Heart right ventricle (tissue), 16 donors: ENCODE results near the gene BLOC1S4. TPM values are rescaled to one million over a fixed set of nuclear protein-coding genes. Genes with fewer than 3 reads are reported as not detected.

ENCODE experiments used
- ATAC-seq, 8 donors: fragments of 200-7000 bp; cut with Tn5 transposase; one replicate each; pipeline ENCODE4 v1.9.1; 2020; ENCODE audit warnings: mild to moderate bottlenecking in 8 of 8, moderate library complexity in 8 of 8, moderate number of reproducible peaks in 1 of 8
- DNase-seq, 2 donors: peaks; one replicate each; pipeline ENCODE4 v3.0.0-alpha.2; 2020
- H3K27ac ChIP-seq, 10 donors: fragments of 200-600 bp; sonication (generic) in 2 of 10; one replicate each; pipeline versions ENCODE4 v1.5.0 to v1.8.0; 2020 to 2022; ENCODE audit warnings: mild to moderate bottlenecking in 3 of 10
- H3K27me3 ChIP-seq, 7 donors: fragments of 200-600 bp; one replicate each; pipeline ENCODE4 v1.8.0; 2021 to 2022; ENCODE audit warnings: mild to moderate bottlenecking in 2 of 7
- H3K36me3 ChIP-seq, 9 donors: fragments of 200-600 bp; sonication (generic) in 1 of 9; one replicate each; pipeline versions ENCODE4 v1.5.0 to v1.8.0; 2020 to 2022; ENCODE audit warnings: mild to moderate bottlenecking in 2 of 9
- H3K4me1 ChIP-seq, 9 donors: fragments of 200-600 bp; sonication (generic) in 1 of 9; one replicate each; pipeline versions ENCODE4 v1.5.0 to v1.8.0; 2020 to 2022; ENCODE audit warnings: mild to moderate bottlenecking in 4 of 9
- H3K4me3 ChIP-seq, 10 donors: fragments of 200-600 bp; sonication (generic) in 2 of 10; one replicate each; pipeline versions ENCODE4 v1.5.0 to v1.8.0; 2020 to 2022; ENCODE audit warnings: mild to moderate bottlenecking in 7 of 10, moderate library complexity in 2 of 10
- H3K9me3 ChIP-seq, 11 donors: fragments of 200-600 bp in 10 of 11; sonication (generic) in 2 of 11; one replicate each; pipeline versions ENCODE4 v1.5.0 to v1.8.0; 2013 to 2022; ENCODE audit warnings: mild to moderate bottlenecking in 2 of 11, control low read depth in 1 of 11, moderate library complexity in 1 of 11
- CTCF ChIP-seq, 9 donors: fragments of 200-600 bp; sonication (generic) in 2 of 9; IDR thresholded peaks; one replicate each; pipeline versions ENCODE4 v1.5.0 to v1.8.0; 2021 to 2022; ENCODE audit warnings: antibody characterized with exemption in 9 of 9, mild to moderate bottlenecking in 5 of 9, moderate library complexity in 1 of 9
- WGBS, 2 donors: extraction: QIAGEN DNeasy Blood & Tissue Kit; methylation state at CpG; one replicate each; pipeline ENCODE4 v1.1.7; 2013; ENCODE audit warnings: inconsistent platforms in 1 of 2; 5-methylcytosine and 5-hydroxymethylcytosine counted together
- intact Hi-C, 10 donors: fragments of 100-400 bp; cut with DNase I; formaldehyde crosslinking; loops; one replicate each; pipeline versions ENCODE4 v1.11.1 to v1.14.2; 2022
- polyA plus RNA-seq, 2 donors: library from polyadenylated mRNA; stranded (reverse); fragments of 200-250 nt; gene quantifications; one replicate each; pipeline ENCODE4 v1.2.3, GENCODE V29; 2013
- total RNA-seq, 10 donors: library from RNA; stranded (reverse); fragmentation: NEBNext Ultra II Directional in 3 of 10; extraction: Animal tissue kit (Norgen Biotek cat#: 25700) in 3 of 10; gene quantifications; one replicate each; pipeline versions ENCODE4 v1.2.1 to v1.2.4, GENCODE V29; 2021 to 2023
- donor health status: Arrhythmogenic right ventricular cardiomyopathy.
- donor health status: ischemic (EF 13 %, LVEDD 7.1; RV severe dilation, severe dysfunction).
- donor health status: healthy with polysubstance abuse.
- donor health status: DM: no; HTN: yes; CAD: no.
- donor health status: DM: no; HTN: no; CAD: no.
- donor health status: ischemic (EF 25% LVEDD 6.9; RV normal size, moderate dysfunction).
- donor health status: ischemic (EF 25% LVEDD 5.7; RV mildly dilated, moderate dysfunction).
- donor health status: healthy.
- donor health status: DM: yes; HTN: yes; CAD: no.
- donor health status: Ischemic cardiomyopathy.
- donor health status: ischemic (EF 35%, LVEDD 5.7; RV mildly dilated, moderate dysfunction).
- donor health status: nonischemic (EF 11% LVEDD 7.7; RV severe dilation, severe dysfunction).
- donor health status: DM: yes; HTN: yes; CAD: no.
- donor health status: PGD.
- donor health status: ischemic (EF 29% LVEDD 5.4; RV normal size, mild dysfunction).
- donor health status: nonischemic (EF 23%, LVEDD 6.1; RV moderate dilation, normal function).

The BLOC1S4 gene
- total and polyA plus RNA-seq, 12 donors = 4.4 to 10.2 (median 7.0) TPM

GRCh38 chr4:6705646-6706045 is 10.3 kb upstream of the BLOC1S4 start:
- ATAC-seq = no peak
- WGBS, 2 donors = 96% methylated on average over 2 of the region's 2 CpGs
- Histone ChIP-seq H3K27ac (no peak overlapping the region), H3K36me3 (peaks cover 0 to 55% (median 0%) of the 10 kb centered on the region in 9 donors), H3K4me3 (no peak overlapping the region), H3K9me3 (peaks cover 0 to 8% (median 0%) of the 10 kb centered on the region in 11 donors), H3K27me3 (no peaks in the 10 kb centered on the region), H3K4me1 (peaks cover 2 to 66% (median 59%) of the 10 kb centered on the region in 9 donors)
- intact Hi-C loops = loop anchor here in 3 of 10 donors (5.0 to 10.0 kb wide), 2 partner anchors 61 to 63 kb away; partner anchors contain the start of gene MRFAP1 (in 3 of the 3)
- no peak for TF ChIP-seq CTCF (IDR thresholded peaks at IDR 0.05)
- no peak for DNase-seq

GRCh38 chr4:6706173-6706572 is 9.8 kb upstream of the BLOC1S4 start:
- Histone ChIP-seq H3K27ac (no peak overlapping the region), H3K4me3 (no peak overlapping the region), H3K9me3 (peaks cover 0 to 8% (median 0%) of the 10 kb centered on the region in 11 donors), H3K36me3 (peaks cover 0 to 55% (median 0%) of the 10 kb centered on the region in 9 donors), H3K27me3 (no peaks in the 10 kb centered on the region), H3K4me1 (peaks cover 2 to 67% (median 59%) of the 10 kb centered on the region in 9 donors)
- no peak for TF ChIP-seq CTCF (IDR thresholded peaks at IDR 0.05)
- ATAC-seq = no peak
- no peak for DNase-seq
- WGBS, 2 donors = 95% methylated on average over 5 of the region's 5 CpGs
- intact Hi-C loops = loop anchor here in 3 of 10 donors (5.0 to 10.0 kb wide), 2 partner anchors 61 to 64 kb away; partner anchors contain the start of gene MRFAP1 (in 3 of the 3)

- Histone ChIP-seq H3K27ac (peak within 1 kb of the TSS; percentile 41 to 93 (median 84)), H3K4me1 (peaks cover 2 to 56% (median 48%) of the 10 kb centered on the region in 9 donors), H3K4me3 (peak within 1 kb of the TSS; percentile 32 to 93 (median 82)), H3K27me3 (no peaks in the 10 kb centered on the region), H3K36me3 (peaks cover 0 to 32% (median 0%) of the 10 kb centered on the region in 9 donors), H3K9me3 (no peaks in the 10 kb centered on the region)
- ATAC-seq (peak; percentile 80 to 97 (median 92)), DNase-seq (peak; percentile 96 to 98)
- intact Hi-C loops = loop anchor here in 9 of 10 donors (1.0 to 10.0 kb wide), 8 partner anchors 35 to 335 kb away; partner anchors contain the start of genes MRFAP1 (in 8 of the 9) and TADA2B (in 2 of the 9)
- peak in 3 of 9 donors; percentile 7 to 28 (median 10) for TF ChIP-seq CTCF (IDR thresholded peaks at IDR 0.05)
- 0 to 1% methylated on average over 72 of the region's 72 CpGs for WGBS, 2 donors
These were observed 6.5 kb upstream of the BLOC1S4 start, which contains the start of gene MRFAP1L1 for GRCh38 chr4:6709230-6710114. MRFAP1L1 (minus strand) TSS chr4:6709865; CDS start chr4:6709629, 236 bp downstream.

- ATAC-seq = peak in 6 of 8 donors; percentile 2 to 7 (median 4)
- intact Hi-C loops = loop anchor here in 8 of 10 donors (5.0 to 10.0 kb wide), 3 partner anchors 38 to 335 kb away; partner anchors contain the start of gene TADA2B (in 2 of the 8)
These were observed 5.7 kb upstream of the BLOC1S4 start for GRCh38 chr4:6710282-6710681.

More at GRCh38 chr4:6710282-6710681, 5.7 kb upstream of the BLOC1S4 start:
- Histone ChIP-seq H3K27me3 (no peaks in the 10 kb centered on the region), H3K27ac (peak overlapping the region; percentile 17 to 93 (median 84)), H3K9me3 (no peaks in the 10 kb centered on the region), H3K36me3 (peaks cover 0 to 24% (median 0%) of the 10 kb centered on the region in 9 donors), H3K4me3 (peak overlapping the region in 9 of 10 donors; percentile 67 to 93 (median 83)), H3K4me1 (peaks cover 2 to 56% (median 44%) of the 10 kb centered on the region in 9 donors)
- TF ChIP-seq CTCF (IDR thresholded peaks at IDR 0.05) = no peak
- DNase-seq = no peak
- 9 to 13% methylated on average over 6 of the region's 6 CpGs for WGBS, 2 donors
